NCI-H82 treated with DMSO at 0.1 percent for 48 hours (cell line): ENCODE results near the gene ARFRP1.
"Not testable (repeated sequence)": the region's sequence is repeated elsewhere in the genome, so short reads cannot be mapped to it uniquely, and the experiment has no call there.

Experiments used
- DNase-seq: peaks from one replicate; lab custom pipeline; 2025; ENCODE audit not compliant: unreplicated experiment; lab: John Stamatoyannopoulos, UW

ARFRP1 gene

GRCh38 chr20:63657937-63658748, 49.6 kb downstream of the ARFRP1 start, which contains the start of gene RTEL1:
TSS of gene RTEL1 (plus strand) at chr20:63658312. CDS start at chr20:63659403, 1,091 bp downstream.
- DNase-seq: peak; percentile 73

GRCh38 chr20:63657260-63657936, 50.4 kb downstream of the ARFRP1 start:
- no peak for DNase-seq

GRCh38 chr20:63656451-63656850, 51.3 kb downstream of the ARFRP1 start:
- no peak for DNase-seq

GRCh38 chr20:63655249-63655648, 52.5 kb downstream of the ARFRP1 start:
- DNase-seq: no peak

- no peak for DNase-seq
Observed at GRCh38 chr20:63653974-63654668, 53.7 kb downstream of the ARFRP1 start.

- DNase-seq: peak; percentile 82
Observed at GRCh38 chr20:63653041-63653973, 54.5 kb downstream of the ARFRP1 start, which contains the start of gene STMN3. TSS of gene STMN3 (minus strand) at chr20:63653424. CDS start at chr20:63653345, 79 bp downstream.

- DNase-seq: peak; percentile 20
Observed at GRCh38 chr20:63652192-63652980, 55.4 kb downstream of the ARFRP1 start.

- no peak for DNase-seq
Observed at GRCh38 chr20:63651942-63652191, 55.9 kb downstream of the ARFRP1 start.

- not testable (repeated sequence) for DNase-seq
Observed at GRCh38 chr20:63650486-63650885, 57.3 kb downstream of the ARFRP1 start.

- no peak for DNase-seq
Observed at GRCh38 chr20:63648895-63649589, 58.7 kb downstream of the ARFRP1 start.
